GM12878 (cell line): ENCODE results near the gene SLC39A13. TPM values are rescaled to one million over a fixed set of nuclear protein-coding genes. Genes with fewer than 3 reads are reported as not detected.

ENCODE experiments used
- ATAC-seq: fragments of 200-7000 bp; cut with Tn5 transposase; 3 replicates; pipeline ENCODE4 v1.9.1; 2020; ENCODE audit warnings: mild to moderate bottlenecking, moderate library complexity
- BruUV-seq: library from RNA; stranded (reverse); fragments of 400-500 nt; replicated peaks from 2 replicates; lab custom pipeline; 2021; lab: Mats Ljungman, UMichigan
- CTCF ChIA-PET: fragments of 300-600 bp; sonication (Branson Sonifier 250); formaldehyde crosslinking; extraction: SDS; loops from one replicate; lab custom pipeline; 2021; ENCODE audit warnings: inconsistent platforms; lab: Yijun Ruan, JAX
- POLR2A ChIA-PET: fragments of 350-600 bp; formaldehyde crosslinking; extraction: SDS; loops from one replicate; lab custom pipeline; 2021; ENCODE audit warnings: inconsistent platforms; lab: Charles Lee
- RAD21 ChIA-PET: fragments of 300-600 bp; sonication (Branson Sonifier 250); formaldehyde crosslinking; loops from one replicate; lab custom pipeline; 2023; ENCODE audit warnings: antibody characterized with exemption; ENCODE audit not compliant: unreplicated experiment; lab: Charles Lee
- SMC1A ChIA-PET: fragments of 300-600 bp; sonication (Branson Sonifier 250); formaldehyde crosslinking; loops from one replicate; lab custom pipeline; 2023; ENCODE audit not compliant: unreplicated experiment, uncharacterized antibody; lab: Charles Lee
- DNase-seq: peaks from one replicate; pipeline ENCODE4 v3.0.0-alpha.2; 2011; ENCODE audit warnings: low read depth, low spot score
- FAIRE-seq: peaks from 3 replicates; lab custom pipeline; 2011; peaks lifted over from hg19 to GRCh38; lab: Jason Lieb, UNC
- H2AFZ ChIP-seq: 2 replicates; pipeline ENCODE4 v1.6.0; 2011; ENCODE audit warnings: low read depth, low read length, control low read depth; ENCODE audit not compliant: control insufficient read depth
- H3K27ac ChIP-seq: 2 replicates; pipeline ENCODE4 v1.5.1; 2011; ENCODE audit warnings: control low read depth; ENCODE audit not compliant: control insufficient read depth, insufficient read depth
- H3K27me3 ChIP-seq, 2 experiments: replicated peaks in 1 of 2; 2 replicates each; pipeline versions ENCODE4 v1.6.0 to v1.6.1; 2011; ENCODE audit warnings: low read length in 1 of 2; ENCODE audit not compliant: control insufficient read depth in 2 of 2, insufficient read depth in 2 of 2
- H3K36me3 ChIP-seq, 2 experiments: 2 replicates each; pipeline ENCODE4 v1.5.1; 2011; ENCODE audit warnings: low read length in 1 of 2; ENCODE audit not compliant: control insufficient read depth in 2 of 2, insufficient read depth in 2 of 2
- H3K4me1 ChIP-seq: 2 replicates; pipeline ENCODE4 v1.6.1; 2011; ENCODE audit warnings: mild to moderate bottlenecking, low read length, moderate library complexity, mixed read lengths; ENCODE audit not compliant: control insufficient read depth, insufficient read depth
- H3K4me2 ChIP-seq: 2 replicates; pipeline ENCODE4 v1.6.0; 2011; ENCODE audit warnings: control low read depth; ENCODE audit not compliant: control insufficient read depth, insufficient read depth
- H3K4me3 ChIP-seq: fragments of 200-600 bp; sonication (generic); 2 replicates; pipeline ENCODE4 v1.5.1; 2016
- H3K79me2 ChIP-seq: 2 replicates; pipeline ENCODE4 v1.6.0; 2011; ENCODE audit warnings: low read length; ENCODE audit not compliant: control insufficient read depth, insufficient read depth
- H3K9ac ChIP-seq: 2 replicates; pipeline ENCODE4 v1.8.0; 2011; ENCODE audit warnings: low read length, control low read depth, mixed read lengths; ENCODE audit not compliant: control insufficient read depth, insufficient read depth
- H3K9me3 ChIP-seq: replicated peaks from 3 replicates; pipeline ENCODE4 v1.5.1; 2011; ENCODE audit warnings: mild to moderate bottlenecking, low read length; ENCODE audit not compliant: control insufficient read depth, insufficient read depth
- H4K20me1 ChIP-seq: 2 replicates; pipeline ENCODE4 v1.6.0; 2011; ENCODE audit not compliant: control insufficient read depth, insufficient read depth
- ATF7 ChIP-seq: fragments of 450-650 bp; IDR thresholded peaks from 2 replicates; pipeline ENCODE4 v1.6.1; 2016; ENCODE audit warnings: low read depth, mild to moderate bottlenecking
- BCL11A ChIP-seq: IDR thresholded peaks from 2 replicates; pipeline ENCODE4 v1.6.1; 2011; ENCODE audit warnings: low read depth, low read length
- EED ChIP-seq: sonication (generic); IDR thresholded peaks from 2 replicates; pipeline ENCODE4 v1.6.1; 2016; ENCODE audit warnings: antibody characterized with exemption, low read depth
- EP300 ChIP-seq, 2 experiments: fragments of 150-350 bp in 1 of 2; IDR thresholded peaks; 2 replicates each; pipeline ENCODE4 v1.6.1; 2011 to 2012; ENCODE audit warnings: low read depth in 2 of 2, low read length in 2 of 2, borderline replicate concordance in 1 of 2, improper control_type of control experiment in 1 of 2, inconsistent platforms in 1 of 2; ENCODE audit not compliant: control insufficient read depth in 1 of 2
- GATAD2B ChIP-seq: fragments of 450-650 bp; conservative IDR thresholded peaks from 2 replicates; pipeline ENCODE4 v1.6.1; 2017; ENCODE audit warnings: low read depth, mild to moderate bottlenecking, moderate library complexity
- HSF1 ChIP-seq: fragments of 150-350 bp; IDR thresholded peaks from 2 replicates; pipeline ENCODE4 v1.6.1; 2014; ENCODE audit warnings: mild to moderate bottlenecking, low read depth, low read length
- IKZF2 ChIP-seq, 2 experiments: fragments of 450-650 bp; IDR thresholded peaks; 2 replicates each; pipeline ENCODE4 v1.6.1; 2017; ENCODE audit warnings: mild to moderate bottlenecking in 2 of 2, moderate library complexity in 2 of 2
- MEF2B ChIP-seq: fragments of 450-650 bp; IDR thresholded peaks from 2 replicates; pipeline ENCODE4 v1.6.1; 2018; ENCODE audit warnings: mild to moderate bottlenecking, moderate library complexity; ENCODE audit not compliant: partially characterized antibody, poor library complexity, severe bottlenecking
- MLLT1 ChIP-seq: fragments of 450-650 bp; IDR thresholded peaks from 2 replicates; pipeline ENCODE4 v1.6.1; 2016; ENCODE audit warnings: mild to moderate bottlenecking
- MTA2 ChIP-seq: fragments of 450-650 bp; IDR thresholded peaks from 2 replicates; pipeline ENCODE4 v1.6.1; 2016; ENCODE audit warnings: low read depth, mild to moderate bottlenecking, moderate library complexity
- MXI1 ChIP-seq: fragments of 150-350 bp; IDR thresholded peaks from 2 replicates; pipeline ENCODE4 v1.6.1; 2011; ENCODE audit warnings: low read depth, mild to moderate bottlenecking, inconsistent platforms, low read length, improper control_type of control experiment
- PAX5 ChIP-seq: IDR thresholded peaks from 2 replicates; pipeline ENCODE4 v1.6.1; 2011; ENCODE audit warnings: low read depth, low read length, borderline replicate concordance
- POU2F2 ChIP-seq: IDR thresholded peaks from 3 replicates; pipeline ENCODE4 v1.6.1; 2011; ENCODE audit warnings: low read depth, mild to moderate bottlenecking, low read length, borderline replicate concordance
- RELA ChIP-seq: fragments of 450-650 bp; IDR thresholded peaks from 2 replicates; pipeline ENCODE4 v1.8.0; 2014; ENCODE audit warnings: borderline replicate concordance; ENCODE audit not compliant: partially characterized antibody
- RUNX3 ChIP-seq: IDR thresholded peaks from 2 replicates; pipeline ENCODE4 v1.6.1; 2012; ENCODE audit warnings: low read length, inconsistent platforms
- SMARCA5 ChIP-seq: fragments of 450-650 bp; IDR thresholded peaks from 2 replicates; pipeline ENCODE4 v1.6.1; 2017; ENCODE audit warnings: mild to moderate bottlenecking
- SPI1 ChIP-seq: IDR thresholded peaks from 2 replicates; pipeline ENCODE4 v1.6.1; 2011; ENCODE audit warnings: low read depth, mild to moderate bottlenecking, low read length, moderate library complexity, borderline replicate concordance; ENCODE audit not compliant: insufficient read depth
- ZZZ3 ChIP-seq: IDR thresholded peaks from 2 replicates; pipeline ENCODE4 v1.6.1; 2011; ENCODE audit warnings: low read depth; ENCODE audit not compliant: control insufficient read depth, insufficient read length
- WGBS: methylation state at CpG from one replicate; pipeline ENCODE4 v1.1.6; 2016; ENCODE audit warnings: low lambda C conversion rate; ENCODE audit not compliant: insufficient replicate concordance, insufficient coverage; ENCODE audit errors: missing lambda C conversion rate; 5-methylcytosine and 5-hydroxymethylcytosine counted together
- in situ Hi-C: fragments of 300-500 bp; cut with MboI; formaldehyde crosslinking; loops from 9 replicates; pipeline ENCODE4 v1.14.3; 2018; ENCODE audit warnings: mixed read lengths
- intact Hi-C: fragments of 100-400 bp; cut with micrococcal nuclease; formaldehyde crosslinking; loops from one replicate; pipeline ENCODE4 v1.14.2; 2022; ENCODE audit not compliant: unreplicated experiment
- polyA plus RNA-seq, 11 experiments: library from polyadenylated mRNA; depleted of rRNA in 4 of 11; unstranded in 6 of 11; stranded (reverse) in 5 of 11; fragments of >200 nt; fragmentation: Nextera tagmentation in 4 of 11; fragmentation: Illumina TruSeq in 1 of 11; extraction: Ambion mirVana in 4 of 11; extraction: Trizol in 1 of 11; gene quantifications; 1 replicate in 1 of 11; 2 replicates in 10 of 11; pipeline versions ENCODE4 v1.2.1 to v1.2.3, GENCODE V29; 2011 to 2016; ENCODE audit warnings: inconsistent platforms in 2 of 11, missing spikeins in 2 of 11, low read depth in 1 of 11
- total RNA-seq, 4 experiments: library from RNA; depleted of rRNA in 3 of 4; stranded (reverse); fragments of >200 nt in 3 of 4; fragmentation: Illumina TruSeq in 1 of 4; extraction: Trizol in 1 of 4; gene quantifications; 2 replicates each; pipeline versions ENCODE4 v1.2.1 to v1.2.3, GENCODE V29; 2013 to 2021

SLC39A13 gene
- total and polyA plus RNA-seq, 10 of the 15 experiments (the other 5 are each of a cell fraction or from before 2014, with no cell fraction given), result 0.23 to 19.8 (median 6.3) TPM

- SMC1A ChIA-PET, result interaction anchor here (0.6 to 5.0 kb wide), 6 partner anchors 9 to 143 kb away, joined by 3 to 36 read pairs (median 8); partner anchors contain the start of genes ACP2 and SPI1
- TF ChIP-seq MLLT1 (peak; percentile 54; the same call in 1 of the 2 replicates), RUNX3 (peak; percentile 81), BCL11A (peak; percentile 47; the same call in 1 of the 2 replicates), MXI1 (peak; percentile 48; the same call in 1 of the 2 replicates), MEF2B (no peak), ZZZ3 (no peak), SPI1 (peak; percentile 89; the same call in 1 of the 2 replicates), GATAD2B (0 out of 2 replicates have a peak, but pooled peaks have one; percentile 53), POU2F2 (no peak), ATF7 (0 out of 2 replicates have a peak, but pooled peaks have one; percentile 30), IKZF2 (IDR thresholded peaks at IDR 0.05) (peak; percentile 78 to 85), EP300 (IDR thresholded peaks at IDR 0.05; ENCODE audit: borderline replicate concordance in 1 of 2, control insufficient read depth in 1 of 2, low read depth in 2 of 2, low read length in 2 of 2) (peak; percentile 8 to 32; a peak in 1 of 4 replicates), HSF1 (no peak), PAX5 (peak; percentile 64; the same call in 1 of the 2 replicates), RELA (peak; percentile 80), MTA2 (0 out of 2 replicates have a peak, but pooled peaks have one; percentile 32), SMARCA5 (peak; percentile 80), EED (peak; percentile 80)
These were observed 17.3 kb upstream of the SLC39A13 start for GRCh38 chr11:47391077-47391583.

More at GRCh38 chr11:47391077-47391583, 17.3 kb upstream of the SLC39A13 start:
- ChIA-PET CTCF (interaction anchor here (1.0 to 5.0 kb wide), 9 partner anchors 10 to 22 kb away, joined by 3 to 16 read pairs (median 4); partner anchors contain the start of gene SPI1), RAD21 (interaction anchor here (1.1 to 3.7 kb wide), 5 partner anchors 9 to 18 kb away, joined by 3 to 21 read pairs (median 15); partner anchors contain the start of gene SPI1), POLR2A (interaction anchor here (1.3 to 8.5 kb wide), 6 partner anchors 9 to 177 kb away, joined by 4 to 94 read pairs (median 10); partner anchors contain the start of genes SLC39A13 and SPI1)
- Histone ChIP-seq H3K9ac (peak overlapping the region; percentile 62; the same call in 1 of the 2 replicates), H3K36me3 (no peaks in the 10 kb centered on the region; a peak in 1 of 4 replicates), H2AFZ (peak overlapping the region; percentile 1; the same call in 1 of the 2 replicates), H3K79me2 (no peaks in the 10 kb centered on the region; the same call in 1 of the 2 replicates), H3K4me1 (peaks cover 41% of the 10 kb centered on the region), H4K20me1 (no peaks in the 10 kb centered on the region), H3K4me3 (no peak overlapping the region), H3K27me3 (no peaks in the 10 kb centered on the region), H3K27ac (peak overlapping the region; percentile 78), H3K9me3 (no peaks in the 10 kb centered on the region), H3K4me2 (peak overlapping the region; percentile 32)
- DNase-seq (no peak), ATAC-seq (peak; percentile 81), FAIRE-seq (no peak)
- intact Hi-C loops (no loop called here), in situ Hi-C loops (no loop called here)
- no TSS peak for BruUV-seq
- WGBS, result 78% methylated on average over 11 of the region's 11 CpGs
